Gastroesophageal sphincter (tissue), 4 donors: Measurements from ENCODE around the gene C6orf47. TPM values are rescaled to one million over a fixed set of nuclear protein-coding genes. Genes with fewer than 3 reads are reported as not detected.

Experiments
- ATAC-seq: fragments of 150-250 bp; one replicate; pipeline ENCODE4 v1.9.1; 2016; ENCODE audit warnings: mild to moderate bottlenecking, moderate library complexity
- H3K27ac ChIP-seq, 4 donors: fragments of 200-600 bp; sonication (generic) in 3 of 4; 1 replicate in 3 of 4; 2 replicates in 1 of 4; pipeline ENCODE4 v1.5.1; 2016 to 2019
- H3K27me3 ChIP-seq: fragments of 200-600 bp; sonication (generic); one replicate; pipeline ENCODE4 v1.5.1; 2019
- H3K36me3 ChIP-seq, 2 donors: fragments of 200-600 bp; sonication (generic); one replicate each; pipeline ENCODE4 v1.5.1; 2019; ENCODE audit warnings: control low read depth in 1 of 2
- H3K4me1 ChIP-seq, 3 donors: fragments of 200-600 bp; sonication (generic); 1 replicate in 2 of 3; 2 replicates in 1 of 3; pipeline ENCODE4 v1.5.1; 2016 to 2019; ENCODE audit warnings: control low read depth in 2 of 3
- H3K4me3 ChIP-seq, 2 donors: fragments of 200-600 bp; sonication (generic); one replicate each; pipeline ENCODE4 v1.5.1; 2019; ENCODE audit warnings: mild to moderate bottlenecking in 1 of 2, moderate library complexity in 1 of 2
- H3K9me3 ChIP-seq, 3 donors: fragments of 200-600 bp; sonication (generic); one replicate each; pipeline ENCODE4 v1.5.1; 2017 to 2019; ENCODE audit warnings: control low read depth in 2 of 3
- CTCF ChIP-seq, 4 experiments: fragments of 200-600 bp in 2 of 4; fragments of 450-650 bp in 2 of 4; sonication (generic) in 1 of 4; IDR thresholded peaks; one replicate each; pipeline ENCODE4 v1.5.1; 2017 to 2019; ENCODE audit warnings: antibody characterized with exemption in 4 of 4, mild to moderate bottlenecking in 2 of 4, moderate library complexity in 2 of 4
- EP300 ChIP-seq: sonication (generic); formaldehyde crosslinking; IDR thresholded peaks from one replicate; pipeline ENCODE4 v1.6.1; 2017; ENCODE audit warnings: antibody characterized with exemption, mild to moderate bottlenecking
- POLR2A ChIP-seq, 2 donors: fragments of 450-650 bp; IDR thresholded peaks; one replicate each; pipeline ENCODE4 v1.6.1; 2017; ENCODE audit warnings: antibody characterized with exemption in 2 of 2, mild to moderate bottlenecking in 2 of 2, moderate library complexity in 1 of 2
- POLR2AphosphoS5 ChIP-seq: sonication (generic); formaldehyde crosslinking; IDR thresholded peaks from one replicate; pipeline ENCODE4 v1.6.1; 2017; ENCODE audit warnings: antibody characterized with exemption
- WGBS, 2 donors: methylation state at CpG; one replicate each; pipeline ENCODE4 v1.1.5; 2018; ENCODE audit warnings: low coverage in 1 of 2; 5-methylcytosine and 5-hydroxymethylcytosine counted together
- total RNA-seq, 4 donors: library from RNA; depleted of rRNA; stranded (reverse); fragments of >200 nt; gene quantifications; one replicate each; pipeline ENCODE4 v1.1.0, GENCODE V29; 2016

The C6orf47 gene
- total RNA-seq, 4 donors from 2014 or later: 30.0 to 40.0 (median 36.1) TPM

GRCh38 chr6:31634969-31635575, 25.5 kb downstream of the C6orf47 start:
- Histone ChIP-seq H3K36me3 (peaks cover 0 to 100% of the 10 kb centered on the region in 2 donors), H3K27me3 (no peaks in the 10 kb centered on the region), H3K27ac (peak overlapping the region in 1 of 4 donors; percentile 14), H3K4me1 (no peaks in the 10 kb centered on the region), H3K4me3 (no peak overlapping the region), H3K9me3 (no peaks in the 10 kb centered on the region)
- TF ChIP-seq POLR2A (IDR thresholded peaks at IDR 0.05) (no peak), POLR2AphosphoS5 (no peak), CTCF (IDR thresholded peaks at IDR 0.05) (no peak), EP300 (no peak)
- ATAC-seq: no peak
- whole genome bisulfite sequencing, 2 donors: 70 to 72% methylated on average over 7 to 8 of the region's 11 CpGs

- H3K4me3 ChIP-seq: no peak overlapping the region
- ATAC-seq: no peak
- TF ChIP-seq EP300 (no peak), POLR2AphosphoS5 (no peak)
- H3K4me1 ChIP-seq: no peaks in the 10 kb centered on the region
- peaks cover 0 to 100% of the 10 kb centered on the region in 2 donors for H3K36me3 ChIP-seq
- H3K9me3 ChIP-seq: no peaks in the 10 kb centered on the region
- H3K27me3 ChIP-seq: no peaks in the 10 kb centered on the region
- 85 to 92% methylated on average over 2 of the region's 3 CpGs for WGBS, 2 donors
- H3K27ac ChIP-seq: peak overlapping the region in 1 of 4 donors; percentile 14
Measured at GRCh38 chr6:31634131-31634530, 26.4 kb downstream of the C6orf47 start.

GRCh38 chr6:31633447-31633846, 27.1 kb downstream of the C6orf47 start:
- H3K27me3 ChIP-seq: no peaks in the 10 kb centered on the region
- TF ChIP-seq POLR2A (IDR thresholded peaks at IDR 0.05) (no peak), CTCF (IDR thresholded peaks at IDR 0.05) (no peak), EP300 (no peak), POLR2AphosphoS5 (no peak)
- no peaks in the 10 kb centered on the region for H3K4me1 ChIP-seq
- H3K27ac ChIP-seq: peak overlapping the region in 1 of 4 donors; percentile 14
- no peak for ATAC-seq
- no peaks in the 10 kb centered on the region for H3K9me3 ChIP-seq
- peaks cover 0 to 100% of the 10 kb centered on the region in 2 donors for H3K36me3 ChIP-seq
- no peak overlapping the region for H3K4me3 ChIP-seq
- WGBS, 2 donors: 60 to 64% methylated on average over 3 to 5 of the region's 7 CpGs

GRCh38 chr6:31632279-31632946, 28.2 kb downstream of the C6orf47 start:
- TF ChIP-seq POLR2A (IDR thresholded peaks at IDR 0.05): no peak
- no peak for TF ChIP-seq EP300
- no peak for TF ChIP-seq CTCF (IDR thresholded peaks at IDR 0.05)
- no peak for TF ChIP-seq POLR2AphosphoS5
- Histone ChIP-seq H3K27ac (peak overlapping the region in 3 of 4 donors; percentile 30 to 42 (median 42)), H3K4me1 (no peaks in the 10 kb centered on the region), H3K9me3 (no peaks in the 10 kb centered on the region), H3K36me3 (peaks cover 0 to 100% of the 10 kb centered on the region in 2 donors), H3K27me3 (no peaks in the 10 kb centered on the region), H3K4me3 (no peak overlapping the region)
- ATAC-seq: no peak
- WGBS, 2 donors: 100% methylated on average over 1 to 2 of the region's 26 CpGs

GRCh38 chr6:31631681-31632278, 28.8 kb downstream of the C6orf47 start:
- WGBS, 2 donors: 90% methylated on average over 13 of the region's 32 CpGs; no CpG with 5 or more reads in 1 of the 2 donors
- H3K9me3 ChIP-seq: no peaks in the 10 kb centered on the region
- TF ChIP-seq POLR2AphosphoS5 (peak; percentile 7), POLR2A (IDR thresholded peaks at IDR 0.05) (no peak)
- H3K4me3 ChIP-seq: no peak overlapping the region
- H3K4me1 ChIP-seq: no peaks in the 10 kb centered on the region
- ATAC-seq: no peak
- H3K36me3 ChIP-seq: peaks cover 0 to 100% of the 10 kb centered on the region in 2 donors
- H3K27me3 ChIP-seq: no peaks in the 10 kb centered on the region
- peak overlapping the region in 1 of 4 donors; percentile 42 for H3K27ac ChIP-seq
